WI38 (cell line): Measurements from ENCODE around the gene NT5DC2.

Source experiments
- H3K4me3 ChIP-seq: 2 replicates; pipeline ENCODE4 v1.5.1; 2011; ENCODE audit warnings: low read depth, mild to moderate bottlenecking, control low read depth, low read length
- CTCF ChIP-seq: IDR thresholded peaks from 2 replicates; pipeline ENCODE4 v1.5.1; 2012; ENCODE audit warnings: low read depth, mild to moderate bottlenecking, control low read depth, low read length

The NT5DC2 gene

GRCh38 chr3:52533623-52534280, at the start of gene NT5DC2:
Gene NT5DC2 (minus strand): TSS chr3:52533857. CDS start chr3:52533737, 120 bp downstream.
- H3K4me3 ChIP-seq: peak within 1 kb of the TSS; percentile 73
- TF ChIP-seq CTCF: no peak

- no peak overlapping the region for H3K4me3 ChIP-seq
- TF ChIP-seq CTCF: no peak
Measured at GRCh38 chr3:52574056-52574965, 40.7 kb upstream of the NT5DC2 start.

- H3K4me3 ChIP-seq: no peak overlapping the region
- no peak for TF ChIP-seq CTCF
Measured at GRCh38 chr3:52572221-52572620, 38.6 kb upstream of the NT5DC2 start.

- no peak overlapping the region for H3K4me3 ChIP-seq
- TF ChIP-seq CTCF: no peak
Measured at GRCh38 chr3:52570076-52570475, 36.4 kb upstream of the NT5DC2 start.

GRCh38 chr3:52568069-52568468, 34.4 kb upstream of the NT5DC2 start:
- TF ChIP-seq CTCF: no peak
- H3K4me3 ChIP-seq: no peak overlapping the region

GRCh38 chr3:52563984-52564383, 30.3 kb upstream of the NT5DC2 start:
- TF ChIP-seq CTCF: no peak
- no peak overlapping the region for H3K4me3 ChIP-seq
